Neural progenitor cell (in vitro differentiated cells): ENCODE data around the gene RNF26. TPM values are rescaled to one million over a fixed set of nuclear protein-coding genes. Genes with fewer than 3 reads are reported as not detected.

ENCODE experiments used
- DNase-seq: peaks from one replicate; pipeline ENCODE4 v3.0.0-alpha.2; 2016; ENCODE audit warnings: low spot score
- H2AFZ ChIP-seq: fragments of 200-600 bp; sonication (generic); replicated peaks from 2 replicates; pipeline ENCODE4 v1.6.1; 2016; ENCODE audit warnings: antibody characterized with exemption
- H3F3A ChIP-seq: fragments of 200-600 bp; sonication (generic); 2 replicates; pipeline ENCODE4 v1.6.1; 2016; ENCODE audit warnings: antibody characterized with exemption, low read depth
- H3K27ac ChIP-seq: fragments of 200-600 bp; sonication (generic); 2 replicates; pipeline ENCODE4 v1.5.1; 2016; ENCODE audit warnings: mild to moderate bottlenecking
- H3K27me3 ChIP-seq: fragments of 200-600 bp; sonication (generic); 2 replicates; pipeline ENCODE4 v1.6.1; 2016; ENCODE audit warnings: mild to moderate bottlenecking, moderate library complexity
- H3K36me3 ChIP-seq: fragments of 200-600 bp; sonication (generic); 2 replicates; pipeline ENCODE4 v1.5.1; 2016
- H3K4me1 ChIP-seq: fragments of 200-600 bp; sonication (generic); 2 replicates; pipeline ENCODE4 v1.6.1; 2016; ENCODE audit warnings: mixed run types
- H3K4me2 ChIP-seq: fragments of 200-600 bp; sonication (generic); 2 replicates; pipeline ENCODE4 v1.6.1; 2016
- H3K4me3 ChIP-seq: fragments of 200-600 bp; sonication (generic); 2 replicates; pipeline ENCODE4 v1.5.1; 2016
- H3K79me2 ChIP-seq: fragments of 200-600 bp; sonication (generic); 2 replicates; pipeline ENCODE4 v1.6.1; 2016; ENCODE audit warnings: low read depth
- H3K9ac ChIP-seq: fragments of 200-600 bp; sonication (generic); 2 replicates; pipeline ENCODE4 v1.6.1; 2016
- H3K9me3 ChIP-seq: fragments of 200-600 bp; sonication (generic); 2 replicates; pipeline ENCODE4 v1.5.1; 2016; ENCODE audit warnings: low read depth
- H4K20me1 ChIP-seq: fragments of 200-600 bp; sonication (generic); 2 replicates; pipeline ENCODE4 v1.6.1; 2016; ENCODE audit warnings: low read depth
- H3K27ac Mint-ChIP-seq: 3 replicates; pipeline ENCODE4 v1.8.0; 2021; ENCODE audit warnings: mixed read lengths
- H3K27me3 Mint-ChIP-seq: 2 replicates; pipeline ENCODE4 v1.8.0; 2022; ENCODE audit warnings: low read depth, mild to moderate bottlenecking, inconsistent platforms, moderate library complexity, mixed read lengths; ENCODE audit not compliant: insufficient read depth
- H3K36me3 Mint-ChIP-seq: 3 replicates; pipeline ENCODE4 v1.8.0; 2021; ENCODE audit warnings: mixed read lengths
- H3K4me1 Mint-ChIP-seq: 3 replicates; pipeline ENCODE4 v1.8.0; 2021; ENCODE audit warnings: mixed read lengths
- H3K4me3 Mint-ChIP-seq: 3 replicates; pipeline ENCODE4 v1.8.0; 2021; ENCODE audit warnings: mild to moderate bottlenecking, moderate library complexity, mixed read lengths
- H3K9me3 Mint-ChIP-seq: 3 replicates; pipeline ENCODE4 v1.8.0; 2020; ENCODE audit warnings: mixed read lengths
- EZH2 ChIP-seq: fragments of 200-600 bp; sonication (generic); IDR thresholded peaks from 2 replicates; pipeline ENCODE4 v1.6.1; 2017; ENCODE audit warnings: antibody characterized with exemption, mild to moderate bottlenecking, moderate library complexity
- EZH2phosphoT487 ChIP-seq: fragments of 200-600 bp; sonication (generic); IDR thresholded peaks from 2 replicates; pipeline ENCODE4 v1.6.1; 2017; ENCODE audit warnings: antibody characterized with exemption
- total RNA-seq: library from RNA; depleted of rRNA; stranded (reverse); fragments of >200 nt; gene quantifications from 2 replicates; pipeline ENCODE4 v1.2.3, GENCODE V29; 2015; ENCODE audit warnings: low replicate concordance
- TF ChIP-seq, protein P1 (sequence below): fragments of 200-600 bp; sonication (generic); IDR thresholded peaks from 2 replicates; pipeline ENCODE4 v1.5.1; 2017; ENCODE audit warnings: antibody characterized with exemption, mild to moderate bottlenecking

The RNF26 gene
- total RNA-seq, 1 donor from 2014 or later: 17.1 TPM

DNA sequence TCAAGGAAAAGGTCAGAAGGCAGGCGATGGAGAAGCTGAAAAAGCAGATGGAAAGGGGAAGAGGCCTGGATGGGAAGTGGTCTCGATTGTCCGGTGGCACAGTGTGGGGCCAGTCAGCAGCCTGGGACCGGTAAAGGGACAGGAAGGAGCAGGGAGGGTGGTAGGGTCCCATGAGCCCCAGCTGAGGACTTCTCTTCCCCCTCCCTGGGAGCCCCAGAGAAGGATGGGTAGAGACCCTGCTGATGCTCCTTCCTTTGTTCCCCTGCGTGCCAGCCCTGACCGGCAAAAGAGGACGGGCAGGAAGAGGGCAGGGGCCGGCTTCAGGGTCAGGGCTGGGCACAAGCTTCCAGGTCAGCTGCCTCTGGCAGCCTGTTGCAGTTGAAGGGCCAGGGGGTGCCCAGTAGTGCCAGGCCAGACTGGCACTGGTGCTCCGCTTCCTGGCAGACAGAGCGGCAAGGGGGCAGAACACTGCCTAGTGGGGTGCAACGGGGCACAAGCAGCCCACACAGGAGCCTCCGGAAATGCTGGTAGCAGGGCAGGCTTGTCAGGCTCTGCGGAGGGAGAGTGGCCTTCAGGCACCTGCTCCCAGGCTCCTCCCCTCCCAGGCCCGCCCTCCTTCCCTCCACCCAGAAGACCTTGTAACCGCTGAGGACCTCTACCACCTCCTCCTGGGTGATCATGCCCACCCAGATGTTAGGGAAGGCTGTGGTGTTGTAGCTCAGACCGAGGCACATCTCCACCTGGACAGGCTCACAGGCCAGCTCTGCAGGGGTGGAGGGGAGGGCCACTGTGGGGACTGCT, 7.1 kb downstream of the RNF26 start:
- H3K4me1 ChIP-seq: peaks cover 48% of the 10 kb centered on the region
- peak overlapping the region; percentile 99 for H3K4me2 ChIP-seq
- Mint-ChIP-seq H3K27ac (no peak overlapping the region), H3K4me3 (peak overlapping the region; percentile 79), H3K4me1 (peaks cover 41% of the 10 kb centered on the region), H3K27me3 (peaks cover 22% of the 10 kb centered on the region), H3K36me3 (peaks cover 2% of the 10 kb centered on the region), H3K9me3 (no peaks in the 10 kb centered on the region)
- H3K79me2 ChIP-seq: peaks cover 14% of the 10 kb centered on the region
- no peak overlapping the region for H2AFZ ChIP-seq
- H3K27ac ChIP-seq: no peak overlapping the region
- DNase-seq: no peak
- H3K4me3 ChIP-seq: peak overlapping the region; percentile 77
- no peaks in the 10 kb centered on the region for H3K9me3 ChIP-seq
- TF ChIP-seq EZH2phosphoT487: no peak
- no peak for TF ChIP-seq EZH2
- TF ChIP-seq, protein P1, sequence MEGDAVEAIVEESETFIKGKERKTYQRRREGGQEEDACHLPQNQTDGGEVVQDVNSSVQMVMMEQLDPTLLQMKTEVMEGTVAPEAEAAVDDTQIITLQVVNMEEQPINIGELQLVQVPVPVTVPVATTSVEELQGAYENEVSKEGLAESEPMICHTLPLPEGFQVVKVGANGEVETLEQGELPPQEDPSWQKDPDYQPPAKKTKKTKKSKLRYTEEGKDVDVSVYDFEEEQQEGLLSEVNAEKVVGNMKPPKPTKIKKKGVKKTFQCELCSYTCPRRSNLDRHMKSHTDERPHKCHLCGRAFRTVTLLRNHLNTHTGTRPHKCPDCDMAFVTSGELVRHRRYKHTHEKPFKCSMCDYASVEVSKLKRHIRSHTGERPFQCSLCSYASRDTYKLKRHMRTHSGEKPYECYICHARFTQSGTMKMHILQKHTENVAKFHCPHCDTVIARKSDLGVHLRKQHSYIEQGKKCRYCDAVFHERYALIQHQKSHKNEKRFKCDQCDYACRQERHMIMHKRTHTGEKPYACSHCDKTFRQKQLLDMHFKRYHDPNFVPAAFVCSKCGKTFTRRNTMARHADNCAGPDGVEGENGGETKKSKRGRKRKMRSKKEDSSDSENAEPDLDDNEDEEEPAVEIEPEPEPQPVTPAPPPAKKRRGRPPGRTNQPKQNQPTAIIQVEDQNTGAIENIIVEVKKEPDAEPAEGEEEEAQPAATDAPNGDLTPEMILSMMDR: no peak
- peaks cover 10% of the 10 kb centered on the region for H4K20me1 ChIP-seq
- peaks cover 50% of the 10 kb centered on the region for H3K27me3 ChIP-seq
- H3F3A ChIP-seq: peaks cover 40% of the 10 kb centered on the region
- no peak overlapping the region for H3K9ac ChIP-seq
- H3K36me3 ChIP-seq: no peaks in the 10 kb centered on the region

DNA sequence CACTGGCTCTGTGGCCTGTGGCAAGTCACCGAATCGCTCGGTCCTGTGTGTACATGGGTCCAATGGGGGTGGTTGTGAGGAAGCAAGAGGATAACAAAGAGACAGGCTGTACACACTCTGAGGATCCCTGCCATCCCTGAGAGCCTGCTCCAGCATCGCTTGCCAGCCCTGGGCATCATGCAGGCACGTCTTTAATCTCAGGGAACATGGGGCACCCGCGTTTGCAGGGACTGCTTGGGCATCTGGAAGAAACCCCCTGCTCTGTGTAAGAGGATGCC, 7.6 kb downstream of the RNF26 start:
- no peak overlapping the region for H3K27ac Mint-ChIP-seq
- no peak for DNase-seq
- H3K27me3 Mint-ChIP-seq: peaks cover 24% of the 10 kb centered on the region
- Histone ChIP-seq H3K9me3 (no peaks in the 10 kb centered on the region), H4K20me1 (peaks cover 10% of the 10 kb centered on the region), H3F3A (peaks cover 34% of the 10 kb centered on the region), H3K4me2 (no peak overlapping the region), H3K9ac (no peak overlapping the region), H3K27ac (no peak overlapping the region), H3K36me3 (no peaks in the 10 kb centered on the region), H2AFZ (no peak overlapping the region), H3K27me3 (peaks cover 50% of the 10 kb centered on the region), H3K4me3 (no peak overlapping the region), H3K4me1 (peaks cover 52% of the 10 kb centered on the region), H3K79me2 (peaks cover 9% of the 10 kb centered on the region)
- peaks cover 41% of the 10 kb centered on the region for H3K4me1 Mint-ChIP-seq
- H3K36me3 Mint-ChIP-seq: no peaks in the 10 kb centered on the region
- H3K4me3 Mint-ChIP-seq: peak overlapping the region; percentile 48
- H3K9me3 Mint-ChIP-seq: no peaks in the 10 kb centered on the region
- TF ChIP-seq EZH2: no peak
- no peak for TF ChIP-seq EZH2phosphoT487
- TF ChIP-seq, protein P1: no peak

DNA sequence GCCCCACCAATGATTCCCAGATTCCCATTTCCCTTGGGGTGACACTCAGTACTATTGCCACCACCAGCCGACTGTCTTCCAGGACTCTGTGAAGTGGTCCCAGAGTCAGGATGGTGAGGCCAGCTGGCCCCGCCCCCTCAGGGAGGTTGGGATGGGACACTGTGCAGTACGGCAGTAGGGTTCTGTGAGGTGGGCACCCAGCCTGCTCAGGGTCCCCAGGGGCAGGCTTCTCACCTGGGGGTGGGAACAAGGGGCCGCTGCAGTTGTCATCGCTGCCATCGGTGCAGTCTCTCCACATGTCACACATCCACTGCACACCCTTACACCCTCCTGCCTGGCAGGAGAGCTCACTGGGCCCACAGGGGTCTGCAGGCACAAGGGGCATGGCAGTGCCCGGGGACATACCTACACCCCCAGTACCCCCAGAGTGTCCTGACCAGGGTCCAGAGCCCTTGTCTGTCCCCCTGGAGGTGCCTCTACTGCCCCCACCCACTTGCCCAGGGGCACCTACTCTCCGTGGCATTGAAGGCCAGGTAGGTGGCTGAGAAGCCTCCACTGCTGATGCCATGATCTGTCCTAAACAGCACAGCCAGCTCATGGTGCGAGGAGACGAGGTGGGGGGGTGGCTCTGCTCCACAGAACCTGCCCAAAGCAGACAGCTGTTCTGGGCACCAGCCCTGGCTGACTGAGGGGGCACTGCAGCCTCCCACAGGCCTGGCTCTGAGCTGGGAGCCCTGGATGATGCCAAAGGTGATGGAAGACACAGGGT, 8.2 kb downstream of the RNF26 start:
- H3K4me2 ChIP-seq: no peak overlapping the region
- Mint-ChIP-seq H3K4me3 (no peak overlapping the region), H3K9me3 (no peaks in the 10 kb centered on the region), H3K36me3 (no peaks in the 10 kb centered on the region), H3K27ac (peak overlapping the region; percentile 16), H3K27me3 (peaks cover 22% of the 10 kb centered on the region), H3K4me1 (peaks cover 40% of the 10 kb centered on the region)
- H3K27ac ChIP-seq: no peak overlapping the region
- H3F3A ChIP-seq: peaks cover 28% of the 10 kb centered on the region
- H3K79me2 ChIP-seq: peaks cover 3% of the 10 kb centered on the region
- no peaks in the 10 kb centered on the region for H3K36me3 ChIP-seq
- no peak for TF ChIP-seq EZH2phosphoT487
- TF ChIP-seq, protein P1: no peak
- TF ChIP-seq EZH2: no peak
- H3K9ac ChIP-seq: no peak overlapping the region
- no peak for DNase-seq
- peaks cover 49% of the 10 kb centered on the region for H3K4me1 ChIP-seq
- no peaks in the 10 kb centered on the region for H3K9me3 ChIP-seq
- no peak overlapping the region for H2AFZ ChIP-seq
- peaks cover 10% of the 10 kb centered on the region for H4K20me1 ChIP-seq
- no peak overlapping the region for H3K4me3 ChIP-seq
- peaks cover 50% of the 10 kb centered on the region for H3K27me3 ChIP-seq
